OCI-LY7 (cell line): ENCODE data around the gene ABHD1. TPM values are rescaled to one million over a fixed set of nuclear protein-coding genes. Genes with fewer than 3 reads are reported as not detected.

Experiments
- BruUV-seq: library from RNA; stranded (reverse); fragments of 400-500 nt; replicated peaks from 2 replicates; lab custom pipeline; 2021; lab: Mats Ljungman, UMichigan
- CTCF ChIA-PET: fragments of 300-600 bp; sonication (Branson Sonifier 250); formaldehyde crosslinking; loops from one replicate; lab custom pipeline; 2022; ENCODE audit warnings: antibody characterized with exemption; ENCODE audit not compliant: unreplicated experiment; lab: Charles Lee
- POLR2A ChIA-PET: fragments of 300-600 bp; sonication (Branson Sonifier 250); formaldehyde crosslinking; loops from one replicate; lab custom pipeline; 2022; ENCODE audit warnings: antibody characterized with exemption; lab: Charles Lee
- DNase-seq: peaks from one replicate; pipeline ENCODE4 v3.0.0-alpha.2; 2015; ENCODE audit warnings: low spot score
- H2AFZ ChIP-seq: fragments of 200-600 bp; sonication (generic), shearing (Covaris generic); 2 replicates; pipeline ENCODE4 v1.6.1; 2014; ENCODE audit warnings: mild to moderate bottlenecking, antibody characterized with exemption, low read length, moderate library complexity
- H3K27ac ChIP-seq: fragments of 200-600 bp; sonication (generic); 2 replicates; pipeline ENCODE4 v1.5.1; 2014; ENCODE audit warnings: mixed run types, low read depth, mild to moderate bottlenecking, moderate library complexity, low read length, inconsistent platforms; ENCODE audit not compliant: poor library complexity, severe bottlenecking
- H3K36me3 ChIP-seq: fragments of 200-600 bp; sonication (generic); 2 replicates; pipeline ENCODE4 v1.6.1; 2014; ENCODE audit warnings: mild to moderate bottlenecking, antibody characterized with exemption, low read length, moderate library complexity, mixed read lengths; ENCODE audit not compliant: insufficient read depth
- H3K4me1 ChIP-seq: fragments of 200-600 bp; sonication (generic); 2 replicates; pipeline ENCODE4 v1.5.1; 2014; ENCODE audit warnings: mild to moderate bottlenecking, low read length; ENCODE audit not compliant: insufficient read depth, poor library complexity, severe bottlenecking
- H3K4me2 ChIP-seq: fragments of 200-600 bp; sonication (generic); 2 replicates; pipeline ENCODE4 v1.6.1; 2014; ENCODE audit warnings: mild to moderate bottlenecking, low read length
- H3K4me3 ChIP-seq: fragments of 200-600 bp; sonication (generic); 2 replicates; pipeline ENCODE4 v1.5.1; 2014; ENCODE audit warnings: mild to moderate bottlenecking, low read depth, low read length; ENCODE audit not compliant: poor library complexity, severe bottlenecking
- H3K79me2 ChIP-seq: fragments of 200-600 bp; sonication (generic); 2 replicates; pipeline ENCODE4 v1.6.1; 2016; ENCODE audit warnings: low read depth, mild to moderate bottlenecking, low read length, moderate library complexity, mixed read lengths; ENCODE audit not compliant: insufficient read depth
- H3K9me2 ChIP-seq: fragments of 200-600 bp; sonication (generic); 2 replicates; pipeline ENCODE4 v1.6.1; 2016; ENCODE audit warnings: mild to moderate bottlenecking, low read length, mixed read lengths; ENCODE audit not compliant: insufficient read depth
- H3K9me3 ChIP-seq: fragments of 200-600 bp; sonication (generic); 2 replicates; pipeline ENCODE4 v1.6.1; 2014; ENCODE audit warnings: mild to moderate bottlenecking, mixed run types, low read length, mixed read lengths
- H4K20me1 ChIP-seq: fragments of 200-600 bp; sonication (generic); 2 replicates; pipeline ENCODE4 v1.6.1; 2014; ENCODE audit warnings: mild to moderate bottlenecking, antibody characterized with exemption, low read length, moderate library complexity, mixed read lengths; ENCODE audit not compliant: insufficient read depth
- CTCF ChIP-seq: fragments of 200-600 bp; sonication (generic); conservative IDR thresholded peaks from 2 replicates; pipeline ENCODE4 v1.5.1; 2014; ENCODE audit warnings: mild to moderate bottlenecking, antibody characterized with exemption, low read length, moderate library complexity, mixed read lengths
- EZH2phosphoT487 ChIP-seq: fragments of 200-600 bp; sonication (generic); IDR thresholded peaks from 2 replicates; pipeline ENCODE4 v1.6.1; 2018; ENCODE audit warnings: low read depth, borderline replicate concordance, mild to moderate bottlenecking, mixed run types, antibody characterized with exemption, low read length, moderate library complexity, mixed read lengths
- intact Hi-C: fragments of 100-400 bp; cut with micrococcal nuclease; formaldehyde crosslinking; loops from one replicate; pipeline ENCODE4 v1.10.0; 2022; ENCODE audit not compliant: unreplicated experiment
- total RNA-seq, 2 experiments: library from RNA; depleted of rRNA in 1 of 2; stranded (reverse); fragments of >200 nt in 1 of 2; shearing (Covaris generic) in 1 of 2; gene quantifications; 2 replicates each; pipeline ENCODE4 v1.2.3, GENCODE V29; 2014 to 2022

The ABHD1 gene
- total RNA-seq, 2 experiments from 2014 or later, result not detected

GRCh38 chr2:27094353-27094984, 29.1 kb upstream of the ABHD1 start:
- Histone ChIP-seq H3K4me1 (peaks cover 14% of the 10 kb centered on the region), H2AFZ (no peak overlapping the region), H3K27ac (no peak overlapping the region), H3K4me2 (no peak overlapping the region), H4K20me1 (no peaks in the 10 kb centered on the region), H3K36me3 (no peaks in the 10 kb centered on the region), H3K9me3 (no peaks in the 10 kb centered on the region), H3K79me2 (no peaks in the 10 kb centered on the region), H3K4me3 (no peak overlapping the region), H3K9me2 (no peaks in the 10 kb centered on the region)
- TF ChIP-seq EZH2phosphoT487 (no peak), CTCF (no peak)
- no TSS peak for BruUV-seq
- ChIA-PET CTCF (interaction anchor here (0.5 kb wide), 1 partner anchor 185 kb away, joined by 17 read pairs; no protein-coding TSS in a partner anchor), POLR2A (no interaction called here)
- intact Hi-C loops, result no loop called here
- no peak for DNase-seq

GRCh38 chr2:27095427-27095744, 28.2 kb upstream of the ABHD1 start:
- H2AFZ ChIP-seq, result no peak overlapping the region

More at GRCh38 chr2:27095427-27095744, 28.2 kb upstream of the ABHD1 start:
- H3K9me2 ChIP-seq, result no peaks in the 10 kb centered on the region
- H3K79me2 ChIP-seq, result no peaks in the 10 kb centered on the region
- no peak for DNase-seq
- H4K20me1 ChIP-seq, result no peaks in the 10 kb centered on the region
- no peaks in the 10 kb centered on the region for H3K9me3 ChIP-seq
- intact Hi-C loops, result no loop called here
- H3K4me3 ChIP-seq, result no peak overlapping the region
- H3K4me2 ChIP-seq, result no peak overlapping the region
- ChIA-PET CTCF (interaction anchor here (1.2 to 1.3 kb wide), 2 partner anchors 8 to 38 kb away, joined by 5 read pairs; partner anchors contain the start of gene KHK), POLR2A (interaction anchor here (0.6 to 2.0 kb wide), 4 partner anchors 8 to 152 kb away, joined by 3 to 8 read pairs (median 4); partner anchors contain the start of gene KHK)
- peaks cover 14% of the 10 kb centered on the region for H3K4me1 ChIP-seq
- BruUV-seq, result no TSS peak
- H3K27ac ChIP-seq, result no peak overlapping the region
- H3K36me3 ChIP-seq, result no peaks in the 10 kb centered on the region
- TF ChIP-seq EZH2phosphoT487 (no peak), CTCF (no peak)
